Bone marrow (tissue), 2 donors: ENCODE measurements around the gene TNK2.

Experiments
- DNase-seq, 2 donors: peaks; one replicate each; lab custom pipeline; 2025; lab: John Stamatoyannopoulos, UW

TNK2 gene

GRCh38 chr3:195899701-195900435, 8.5 kb downstream of the TNK2 start:
- no peak for DNase-seq

DNA sequence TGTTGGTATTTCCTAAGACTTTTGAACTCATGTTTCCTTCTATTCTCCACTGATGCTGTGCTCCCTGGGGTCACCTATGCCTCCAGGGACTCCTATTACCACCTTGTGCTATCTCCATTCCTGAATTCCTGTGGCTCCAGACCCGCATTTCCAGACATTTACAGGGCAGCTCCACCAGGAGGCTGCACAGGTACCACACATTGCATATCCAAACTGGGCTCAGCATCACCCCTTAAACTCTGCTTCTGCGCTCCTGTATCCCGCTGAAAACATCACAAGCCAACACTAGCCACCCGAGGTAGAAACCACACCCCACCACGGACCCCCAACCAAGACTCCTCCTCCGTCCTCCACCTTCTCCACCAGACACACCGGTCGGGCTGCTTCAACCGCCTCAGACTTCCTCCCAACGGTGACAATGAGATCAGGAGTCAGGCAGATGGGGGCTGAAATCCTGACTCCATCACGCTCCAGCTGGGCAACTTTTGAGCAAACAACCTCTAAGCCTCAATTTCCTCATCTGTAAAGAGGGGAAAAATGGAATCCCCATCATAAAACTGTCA, 10.4 kb downstream of the TNK2 start:
- no peak for DNase-seq

DNA sequence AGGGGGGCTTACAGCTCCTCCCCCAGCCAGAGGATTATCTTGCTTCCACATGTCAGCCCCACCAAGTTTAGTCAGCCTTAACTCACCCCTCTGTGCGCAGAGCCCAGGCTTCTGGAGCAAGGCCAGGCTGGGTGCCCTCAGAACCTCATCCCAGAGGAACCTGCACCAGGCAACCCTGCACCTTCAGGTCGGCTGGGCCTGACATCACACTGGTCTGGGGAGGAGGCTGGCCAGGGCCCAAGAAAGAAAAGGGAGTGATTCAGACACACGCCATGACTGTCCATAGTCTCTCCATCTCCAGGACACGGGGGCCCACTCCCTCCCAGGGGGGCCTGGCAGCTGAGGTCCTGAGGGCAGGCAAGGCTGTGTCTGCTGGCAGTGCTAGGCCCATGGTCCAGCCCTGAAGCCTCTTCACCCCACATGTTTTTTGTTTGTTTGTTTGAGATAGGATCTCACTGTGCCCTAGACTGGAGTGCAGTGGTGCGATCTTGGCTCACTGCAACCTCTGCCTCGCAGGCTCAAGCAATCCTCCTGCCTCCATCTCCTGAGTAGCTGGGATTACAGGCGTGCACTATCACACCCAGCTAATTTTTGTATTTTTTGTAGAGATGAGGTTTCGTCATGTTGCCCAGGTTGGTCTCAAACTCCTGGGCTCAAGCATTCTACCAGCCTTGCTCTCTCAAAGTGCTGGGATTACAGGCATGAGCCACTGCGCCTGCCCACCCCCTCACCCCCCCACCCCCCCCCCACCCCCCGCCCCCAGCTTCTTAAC, 11.1 kb downstream of the TNK2 start:
- DNase-seq = no peak

DNA sequence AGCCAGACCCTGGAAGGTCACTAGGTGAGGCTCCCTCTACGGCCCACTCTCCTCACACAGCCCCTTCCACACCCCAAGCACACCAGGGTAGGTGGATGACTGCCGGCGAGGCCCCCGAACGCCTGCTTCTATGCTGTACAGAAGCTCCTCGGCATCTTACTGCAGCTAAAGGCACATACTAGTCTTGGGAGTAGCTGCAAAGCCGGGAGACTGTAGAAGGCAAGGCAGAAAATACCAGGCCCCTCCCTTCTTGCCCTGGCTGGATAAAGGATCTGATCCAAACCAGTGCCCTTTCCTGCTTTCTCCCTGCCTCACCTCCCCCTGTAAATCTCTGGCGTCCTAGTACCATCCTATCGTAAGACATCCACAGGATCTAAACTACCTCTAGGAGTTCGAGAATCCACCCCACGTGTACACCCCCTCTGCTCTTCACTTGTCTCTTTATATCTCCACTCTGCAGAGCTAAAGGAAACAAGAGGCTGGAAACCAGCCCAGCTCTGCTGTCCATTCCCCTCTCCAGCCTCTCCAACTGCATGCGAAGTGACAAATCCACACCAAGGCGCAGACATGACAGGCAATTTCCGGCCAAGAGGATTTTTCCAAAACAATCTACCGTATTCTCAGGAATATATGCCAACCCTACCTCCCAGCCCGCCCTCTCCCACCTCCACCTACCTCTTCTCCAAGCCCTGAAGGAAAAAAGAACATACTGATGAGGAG, 11.8 kb downstream of the TNK2 start:
- DNase-seq = no peak

DNA sequence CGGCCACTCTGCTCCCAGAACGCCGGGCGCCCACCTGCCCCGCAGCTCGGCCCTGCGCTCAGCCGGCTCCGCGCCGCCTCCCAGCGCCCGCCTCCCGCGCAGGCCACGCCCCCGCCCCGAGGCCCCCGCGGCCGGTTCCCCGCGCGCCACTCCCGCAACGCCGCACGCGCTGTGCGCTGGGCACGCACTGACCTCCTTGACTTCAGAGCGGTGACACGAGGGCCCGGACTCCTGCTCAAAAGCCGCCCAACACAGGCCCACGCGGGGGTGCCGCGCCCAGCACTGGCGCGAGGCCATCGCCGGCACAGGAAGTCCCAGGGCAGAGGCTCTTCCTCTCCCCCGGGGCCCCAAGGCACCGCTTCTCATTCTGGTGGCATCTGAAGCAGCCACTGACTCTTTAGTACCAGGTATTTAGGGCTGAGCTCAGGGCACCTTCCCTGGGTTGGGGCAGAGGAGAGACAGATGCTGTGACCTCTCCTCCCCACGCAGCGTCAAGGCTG, 12.4 kb downstream of the TNK2 start:
- DNase-seq = peak; percentile 40 to 47

GRCh38 chr3:195895078-195895860, 13.1 kb downstream of the TNK2 start:
- peak; percentile 36 to 40 for DNase-seq

DNA sequence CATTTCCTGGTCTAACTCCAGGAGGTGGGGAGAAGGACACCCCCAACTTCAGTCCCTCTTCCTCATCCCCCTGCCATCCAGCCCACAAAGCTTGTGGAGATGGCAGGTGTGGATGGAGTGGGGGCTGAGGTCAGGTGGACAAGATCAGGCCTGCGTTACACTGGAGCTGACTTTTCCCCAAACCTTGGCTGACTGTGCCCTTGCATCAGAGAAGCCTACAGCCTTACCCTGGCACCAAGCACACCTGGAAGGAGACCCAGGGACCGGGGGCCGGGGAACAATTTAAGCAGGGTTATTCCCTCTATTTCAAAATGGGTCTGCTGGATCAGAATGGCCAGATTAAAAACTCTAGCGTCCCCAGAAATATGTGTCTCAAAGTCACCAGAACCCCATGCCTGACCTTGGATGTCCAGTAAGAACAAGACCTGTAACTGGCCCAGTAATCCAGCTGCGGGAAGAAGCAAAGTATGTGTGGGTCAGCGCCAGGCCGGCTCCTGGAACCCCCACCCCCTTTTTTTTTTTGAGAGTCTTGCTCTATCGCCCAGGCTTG, 14.4 kb downstream of the TNK2 start:
- no peak for DNase-seq

- no peak for DNase-seq
These were observed 14.8 kb downstream of the TNK2 start for GRCh38 chr3:195893516-195893915.

DNA sequence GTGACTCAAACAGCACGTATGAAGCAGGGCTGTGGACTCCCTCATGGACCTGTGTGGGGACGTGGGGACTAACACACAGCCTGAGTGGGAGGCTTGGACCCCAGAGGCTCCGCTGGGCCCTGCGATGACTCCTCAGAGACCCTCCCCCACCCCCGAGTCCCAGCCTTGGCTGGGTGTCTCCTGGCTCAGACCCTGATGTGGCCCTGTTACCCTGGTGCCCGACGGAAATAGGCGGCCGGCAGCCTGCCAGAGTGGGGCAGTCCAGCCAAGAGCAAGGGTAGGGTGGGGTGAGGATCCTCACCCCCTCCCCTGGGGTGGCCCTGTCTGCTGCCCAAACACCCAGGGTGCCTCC, 15.3 kb downstream of the TNK2 start:
- no peak for DNase-seq

GRCh38 chr3:195892105-195893043, 16.0 kb downstream of the TNK2 start:
- DNase-seq = peak in 1 of 2 donors; percentile 80

GRCh38 chr3:195891431-195892104, 16.8 kb downstream of the TNK2 start:
- DNase-seq = no peak

- no peak for DNase-seq
These were observed 18.5 kb downstream of the TNK2 start for GRCh38 chr3:195889870-195890295.

DNA sequence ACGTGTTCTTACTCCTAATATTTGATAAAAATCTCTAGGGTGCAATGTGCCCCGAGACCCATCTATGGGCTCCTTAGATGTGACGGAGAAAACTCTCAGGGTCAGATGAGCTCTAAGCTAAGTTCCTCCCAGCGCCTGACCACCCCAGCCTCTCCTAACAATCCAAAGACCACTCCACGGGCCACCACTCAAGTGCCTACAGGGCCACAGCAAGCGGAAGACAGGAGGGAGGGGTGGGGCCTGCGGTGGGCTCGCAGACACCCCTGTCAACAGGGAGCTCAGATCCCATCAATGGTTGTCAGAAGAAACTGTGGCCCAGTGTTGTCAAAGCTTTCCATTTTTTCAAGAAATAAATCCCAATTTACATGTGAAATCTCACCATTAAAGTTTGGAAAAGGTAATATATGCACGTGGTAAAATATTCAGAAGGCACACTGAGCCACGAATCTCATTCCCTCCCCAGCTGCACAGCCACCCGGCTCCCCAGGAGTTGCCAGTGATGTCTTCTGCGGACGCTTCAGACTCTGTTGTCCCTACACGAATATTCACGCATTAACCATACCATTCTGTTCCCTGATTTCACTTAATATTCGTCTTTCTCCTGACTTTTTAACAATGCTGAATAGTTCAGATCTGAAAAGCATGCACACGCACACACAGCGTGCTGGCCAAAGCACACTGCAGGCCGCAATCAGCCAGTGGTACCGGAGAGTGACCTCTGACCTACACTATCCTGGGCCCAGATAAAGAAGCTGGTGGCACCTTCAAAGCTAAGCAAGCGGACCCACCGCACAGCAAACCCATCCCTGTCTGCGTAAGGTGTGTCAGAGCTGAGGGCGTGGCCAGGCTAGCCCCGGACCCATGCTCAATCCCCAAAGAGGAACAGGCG, 19.1 kb downstream of the TNK2 start:
- no peak for DNase-seq

DNA sequence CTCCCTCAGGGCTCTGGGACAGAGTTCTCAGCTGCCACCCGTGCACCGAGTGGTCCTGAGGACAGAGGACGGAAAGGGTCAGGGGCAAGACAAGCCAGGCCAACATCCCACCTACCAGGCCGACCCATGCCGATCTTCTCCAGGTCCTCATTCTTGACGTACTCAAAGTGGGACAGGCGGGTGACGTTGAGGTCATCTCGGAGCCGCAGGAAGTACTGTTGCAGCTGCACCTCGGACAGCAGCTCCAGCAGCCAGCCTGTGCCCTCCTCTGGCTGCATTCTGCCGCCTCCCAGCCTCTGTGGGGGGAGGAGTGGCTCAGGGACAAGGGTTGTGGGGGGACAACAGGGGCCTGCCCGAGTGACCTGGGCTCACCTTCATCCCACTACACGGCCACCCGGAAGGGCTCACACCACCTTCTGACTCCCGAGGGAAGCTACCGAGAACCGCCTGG, 20.0 kb downstream of the TNK2 start:
- no peak for DNase-seq

- DNase-seq = no peak
These were observed 20.7 kb downstream of the TNK2 start for GRCh38 chr3:195887670-195888069.

DNA sequence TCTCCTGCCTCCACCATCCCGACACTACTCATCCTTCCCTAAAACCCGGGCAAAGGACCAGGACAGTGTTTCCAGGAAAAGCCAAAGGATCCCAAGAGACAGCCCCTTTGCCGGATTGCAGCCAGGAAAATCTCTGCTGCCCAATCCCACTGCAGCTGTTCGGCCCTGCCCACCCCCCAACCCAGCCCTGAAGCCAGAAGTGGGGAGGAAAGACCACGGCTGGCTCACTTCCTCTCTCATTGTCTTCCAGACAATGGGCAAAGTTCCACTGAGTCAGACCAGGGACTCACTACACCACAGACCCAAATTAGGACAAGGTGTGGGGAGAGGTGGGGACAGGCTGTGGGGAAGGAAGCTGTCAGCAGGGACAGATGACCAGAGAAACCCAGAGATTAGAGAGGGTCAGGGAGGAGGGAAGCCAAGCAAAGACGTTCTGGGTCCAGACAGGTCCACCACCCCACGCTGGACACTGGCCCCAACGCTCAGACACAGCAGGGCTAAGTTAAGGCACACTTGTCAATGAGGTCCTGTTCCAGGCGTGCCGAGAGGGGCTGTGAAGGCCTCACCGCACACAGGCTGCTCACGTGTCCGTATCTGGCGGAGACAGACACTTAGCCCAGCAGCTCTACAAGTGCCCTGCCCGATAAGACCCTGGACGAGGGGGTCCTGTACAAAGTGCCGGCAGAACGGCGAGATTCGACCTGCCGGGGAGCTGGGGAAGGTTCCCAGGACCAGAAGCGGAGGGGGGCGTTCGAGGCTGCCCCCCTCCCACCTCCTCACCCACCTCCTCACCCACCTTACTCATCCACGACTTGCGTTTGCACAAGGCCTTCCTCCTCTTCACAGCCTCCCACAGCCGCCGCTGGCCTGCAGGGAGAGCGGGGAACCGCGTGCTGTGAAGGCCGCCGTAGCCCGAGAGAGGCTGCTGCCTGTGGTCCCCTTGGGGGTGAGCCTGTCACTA, 21.9 kb downstream of the TNK2 start:
- no peak for DNase-seq
